Activated CD8-positive, alpha-beta memory T cell treated with anti-CD3 and anti-CD28 coated beads, Interleukin-2, amount 50 U/mL, for 1 hour (primary cell): Measurements from ENCODE around the gene BLM.

Experiments
- DNase-seq: peaks from one replicate; pipeline ENCODE4 v3.0.0-alpha.2; 2020; ENCODE audit errors: extremely low read depth

BLM gene

DNA sequence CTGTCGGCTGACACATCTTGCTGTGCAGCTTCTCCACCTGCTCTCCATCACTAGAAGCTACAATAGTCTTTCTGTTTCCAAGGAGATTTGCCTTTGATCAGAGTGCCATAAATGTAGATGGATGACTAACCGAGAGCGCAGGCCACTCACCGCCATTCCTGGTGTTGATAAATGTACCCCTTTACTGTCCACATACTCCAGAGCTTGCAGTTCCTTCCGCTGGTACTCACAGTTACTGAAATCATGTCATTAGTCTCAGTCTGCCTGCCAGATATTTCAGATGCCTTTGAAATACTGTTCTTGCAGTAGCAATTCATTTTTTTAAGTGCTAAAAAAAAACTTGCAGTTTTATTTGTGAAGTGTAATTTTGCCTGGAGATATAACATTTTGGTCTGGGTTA is 72.3 kb downstream of the BLM start:
- DNase-seq: no peak

GRCh38 chr15:90790057-90790456 is 72.9 kb downstream of the BLM start:
- no peak for DNase-seq

GRCh38 chr15:90790561-90790960 is 73.4 kb downstream of the BLM start:
- no peak for DNase-seq

GRCh38 chr15:90794538-90794937 is 77.4 kb downstream of the BLM start:
- DNase-seq: no peak

DNA sequence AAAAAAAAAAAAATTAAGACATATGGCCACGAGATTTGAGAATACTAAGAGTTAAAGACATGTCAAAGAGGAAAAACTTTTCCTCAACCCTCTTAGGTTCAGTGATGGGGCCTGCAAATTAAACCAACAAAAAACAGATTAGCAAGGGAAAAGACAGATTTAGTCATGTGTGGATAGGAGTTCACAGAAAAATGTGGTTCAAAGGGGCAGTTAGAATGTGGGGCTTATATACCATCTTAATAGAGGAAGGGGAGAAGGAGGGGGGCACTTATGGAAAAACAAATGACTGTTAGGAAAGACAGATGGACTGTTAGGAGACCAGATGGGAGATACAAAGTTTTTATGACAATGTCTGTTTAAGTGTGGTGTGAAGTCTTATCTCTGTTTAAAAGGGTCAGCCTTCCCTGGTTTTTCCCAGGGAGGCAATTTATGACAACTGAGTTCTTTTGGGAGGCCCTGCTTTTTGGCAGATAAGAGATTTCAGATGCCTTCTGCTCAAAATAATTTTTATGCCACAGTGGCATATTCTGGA is 82.6 kb downstream of the BLM start:
- no peak for DNase-seq

- no peak for DNase-seq
These were observed 84.7 kb downstream of the BLM start for GRCh38 chr15:90801803-90802202.

DNA sequence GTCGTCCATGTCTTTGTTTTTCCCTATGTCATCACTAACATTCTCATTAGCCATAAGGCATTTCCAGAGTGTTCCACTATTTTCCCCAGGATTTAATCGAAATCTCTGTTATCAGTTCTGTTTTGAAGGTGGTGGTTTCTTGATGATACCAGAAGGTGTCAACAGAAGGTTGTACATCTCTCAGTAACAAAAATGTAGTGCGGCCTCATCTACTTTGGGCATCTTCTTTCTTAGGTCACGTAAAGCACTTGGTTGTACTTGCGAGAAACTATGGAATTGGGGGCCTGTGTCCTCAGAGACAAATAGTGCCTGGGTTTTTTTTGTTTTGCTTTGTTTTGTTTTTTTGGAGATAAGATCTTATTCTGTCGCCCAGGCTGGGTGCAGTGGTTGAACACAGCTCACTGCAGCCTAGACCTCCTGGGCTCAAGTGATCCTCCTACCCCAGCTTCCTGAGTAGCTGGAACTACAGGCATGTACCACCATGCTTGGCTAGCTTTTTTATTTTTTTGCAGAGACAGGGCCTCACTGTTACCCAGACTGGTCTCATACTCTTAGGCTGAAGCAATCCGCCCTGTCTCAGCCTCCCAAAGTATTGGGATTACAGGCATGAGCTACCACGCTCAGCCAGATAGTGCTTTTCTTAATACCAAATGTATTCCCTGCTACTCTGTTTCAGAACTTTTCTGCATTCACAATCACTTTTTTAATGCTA is 90.1 kb downstream of the BLM start:
- no peak for DNase-seq

- DNase-seq: no peak
These were observed 90.6 kb downstream of the BLM start for GRCh38 chr15:90807786-90808086.

DNA sequence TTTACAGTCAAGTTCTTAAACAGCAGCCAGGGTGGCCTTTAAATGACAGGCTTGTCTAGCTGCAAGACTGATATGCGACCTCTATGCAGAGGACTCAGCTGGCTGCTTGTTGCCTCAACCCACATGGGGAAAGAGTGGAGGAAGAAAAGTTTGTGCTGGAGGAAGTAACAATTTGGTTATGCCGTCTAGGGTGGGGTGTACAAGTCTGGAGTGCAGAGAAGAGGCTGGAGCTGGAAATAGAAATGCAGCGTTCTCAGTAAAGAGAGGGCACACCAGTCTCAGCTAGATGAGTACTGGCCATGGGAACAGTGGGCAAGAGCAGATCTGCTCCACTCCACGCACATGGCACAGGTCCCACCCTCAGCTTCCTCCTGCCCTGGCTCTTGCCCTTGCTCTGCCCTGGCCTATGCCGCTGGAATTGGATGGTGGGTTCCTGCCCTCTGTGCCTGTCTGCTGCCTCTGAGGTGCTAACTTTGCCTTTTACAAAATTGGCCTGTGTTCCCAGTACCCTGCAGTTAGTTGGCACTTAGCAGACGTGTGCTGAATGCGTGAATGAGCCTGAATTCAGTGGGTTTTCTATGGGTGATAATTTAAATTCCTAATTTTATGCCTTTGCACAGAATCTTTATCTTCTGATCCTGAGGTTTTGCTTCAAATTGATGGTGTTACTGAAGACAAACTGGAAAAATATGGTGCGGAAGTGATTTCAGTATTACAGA is 91.5 kb downstream of the BLM start:
- no peak for DNase-seq

DNA sequence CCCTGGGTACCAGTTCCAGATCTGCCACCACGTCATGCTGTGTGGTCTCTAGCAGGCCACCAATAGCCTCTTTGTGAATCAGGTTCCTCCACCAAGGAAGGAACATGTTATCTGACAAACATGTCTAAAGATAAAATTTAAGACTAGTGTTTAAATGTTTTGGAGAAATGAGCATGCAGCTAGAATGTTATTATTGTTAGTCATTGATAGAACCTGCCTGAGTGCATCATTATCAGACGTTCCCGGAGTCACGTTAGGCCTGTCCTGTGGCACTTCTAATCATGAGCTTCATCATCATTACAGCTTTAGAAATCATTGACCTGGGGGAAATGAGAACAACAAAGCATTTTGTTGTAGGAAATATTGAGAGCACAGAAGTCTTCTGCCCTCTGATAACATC is 92.4 kb downstream of the BLM start:
- DNase-seq: no peak

DNA sequence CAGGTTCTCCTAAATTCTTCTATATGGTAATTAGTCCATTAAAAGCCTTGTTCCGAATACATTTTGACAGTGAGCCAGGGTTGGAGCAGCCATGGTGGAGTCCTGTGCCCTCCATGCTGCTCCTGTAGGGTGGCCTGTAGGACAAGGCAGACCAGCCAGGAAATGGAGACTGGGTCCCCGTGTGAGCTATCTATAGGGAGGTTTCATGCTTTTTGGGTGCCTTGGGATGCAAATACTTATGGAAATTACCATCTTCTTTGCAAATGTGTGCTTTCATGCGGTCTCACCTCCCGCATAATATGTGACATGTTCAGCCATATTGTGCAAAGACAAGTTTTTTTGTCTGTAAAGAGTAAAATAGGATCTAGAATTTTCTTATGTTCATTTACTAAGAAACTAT is 93.2 kb downstream of the BLM start:
- DNase-seq: no peak

GRCh38 chr15:90812171-90812957 is 95.2 kb downstream of the BLM start:
- no peak for DNase-seq

GRCh38 chr15:90812958-90813265 is 95.8 kb downstream of the BLM start:
- no peak for DNase-seq

DNA sequence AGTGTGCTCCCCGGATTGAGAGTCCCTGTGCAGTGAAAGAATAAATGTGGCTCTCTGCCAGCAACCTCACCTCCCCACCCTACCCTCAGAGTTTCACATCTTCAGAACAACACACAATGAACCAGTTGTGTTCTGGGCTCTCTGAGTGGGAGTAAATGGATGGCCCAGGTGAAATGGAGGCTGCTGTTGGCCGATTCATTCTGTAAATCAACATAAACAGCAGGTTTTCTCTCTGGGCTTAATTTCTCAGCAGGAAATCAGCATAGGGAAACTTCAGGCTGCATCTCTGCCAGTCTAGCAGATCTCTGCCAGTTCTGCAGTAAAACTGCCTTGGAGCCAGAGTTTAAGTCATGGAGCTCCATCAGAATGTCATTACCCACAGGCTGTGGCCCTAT is 96.6 kb downstream of the BLM start:
- DNase-seq: no peak

DNA sequence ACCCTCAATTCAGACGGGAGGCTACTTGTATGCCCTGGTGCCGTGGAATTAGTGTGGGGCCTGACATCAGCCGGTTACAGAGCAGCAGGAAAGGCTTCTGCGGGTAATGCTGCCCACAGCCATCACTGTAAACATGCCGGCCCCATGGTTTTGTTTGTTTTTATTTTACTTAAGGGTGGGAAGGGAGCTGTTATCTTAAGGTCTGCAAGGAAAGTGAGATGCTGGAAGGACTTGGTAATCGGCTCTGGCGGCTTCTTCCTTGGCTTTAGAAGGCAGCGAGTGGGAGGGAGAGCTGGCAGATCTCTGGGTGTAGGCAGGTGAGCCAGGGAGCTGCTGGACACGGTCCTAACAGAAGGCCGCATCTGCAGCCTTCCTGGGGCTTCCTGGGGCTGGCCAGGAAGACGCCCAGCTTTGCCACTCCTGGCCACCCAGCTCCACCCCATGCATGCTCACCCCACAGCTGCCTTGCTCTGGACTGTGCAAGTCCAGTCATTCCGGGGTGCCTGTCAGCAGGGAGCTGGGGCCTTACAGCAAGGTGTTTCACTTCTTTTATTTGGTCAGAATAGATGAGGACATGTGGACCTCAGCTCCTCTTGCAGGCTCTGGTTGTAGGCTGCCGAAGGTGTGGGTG is 97.2 kb downstream of the BLM start:
- DNase-seq: no peak

GRCh38 chr15:90816401-90817116 is 99.4 kb downstream of the BLM start:
- no peak for DNase-seq

DNA sequence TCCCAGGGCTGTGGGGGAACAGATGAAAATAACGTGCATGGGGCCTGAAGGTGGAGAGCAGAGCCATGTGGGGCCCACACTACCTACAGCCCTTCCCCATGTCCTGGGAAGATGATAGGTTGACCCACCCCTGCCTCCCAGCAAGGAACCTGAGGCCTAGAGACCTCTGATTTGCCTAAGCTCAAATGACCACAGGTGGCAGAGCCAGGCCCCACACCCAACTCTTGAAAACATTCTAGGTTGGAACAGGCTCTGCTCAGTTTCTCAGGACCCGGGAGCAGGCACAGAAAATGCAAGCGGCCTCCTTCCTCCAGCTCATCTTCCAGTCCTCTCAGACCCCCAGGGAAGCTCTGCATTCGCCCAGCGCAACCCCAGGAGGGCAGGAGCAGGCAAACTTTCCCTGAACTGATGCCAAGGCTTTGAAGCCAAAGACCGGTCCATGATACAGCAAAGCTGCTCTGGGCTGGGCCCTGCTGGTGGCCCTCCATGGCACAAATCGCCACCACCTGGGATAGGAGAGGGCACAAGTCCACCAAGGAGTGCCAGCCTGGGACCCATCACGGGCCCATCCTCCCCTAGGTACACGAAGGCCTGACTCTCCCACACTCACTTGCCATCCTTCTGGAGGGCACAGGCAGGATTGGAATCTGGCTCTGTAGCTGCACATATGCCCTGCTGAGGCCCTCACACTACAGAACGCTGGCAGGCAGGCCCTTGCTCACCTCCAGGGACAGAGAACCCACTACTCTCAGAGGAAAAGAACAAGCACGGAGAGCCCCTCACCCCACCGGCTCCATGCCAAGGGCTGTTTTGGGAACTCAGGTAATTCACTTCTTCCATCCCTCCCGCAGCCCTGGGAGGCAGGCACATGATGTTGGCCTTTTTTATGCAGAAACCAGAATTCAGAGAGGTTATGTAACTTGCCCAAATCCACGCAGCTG is 100.2 kb downstream of the BLM start:
- no peak for DNase-seq

DNA sequence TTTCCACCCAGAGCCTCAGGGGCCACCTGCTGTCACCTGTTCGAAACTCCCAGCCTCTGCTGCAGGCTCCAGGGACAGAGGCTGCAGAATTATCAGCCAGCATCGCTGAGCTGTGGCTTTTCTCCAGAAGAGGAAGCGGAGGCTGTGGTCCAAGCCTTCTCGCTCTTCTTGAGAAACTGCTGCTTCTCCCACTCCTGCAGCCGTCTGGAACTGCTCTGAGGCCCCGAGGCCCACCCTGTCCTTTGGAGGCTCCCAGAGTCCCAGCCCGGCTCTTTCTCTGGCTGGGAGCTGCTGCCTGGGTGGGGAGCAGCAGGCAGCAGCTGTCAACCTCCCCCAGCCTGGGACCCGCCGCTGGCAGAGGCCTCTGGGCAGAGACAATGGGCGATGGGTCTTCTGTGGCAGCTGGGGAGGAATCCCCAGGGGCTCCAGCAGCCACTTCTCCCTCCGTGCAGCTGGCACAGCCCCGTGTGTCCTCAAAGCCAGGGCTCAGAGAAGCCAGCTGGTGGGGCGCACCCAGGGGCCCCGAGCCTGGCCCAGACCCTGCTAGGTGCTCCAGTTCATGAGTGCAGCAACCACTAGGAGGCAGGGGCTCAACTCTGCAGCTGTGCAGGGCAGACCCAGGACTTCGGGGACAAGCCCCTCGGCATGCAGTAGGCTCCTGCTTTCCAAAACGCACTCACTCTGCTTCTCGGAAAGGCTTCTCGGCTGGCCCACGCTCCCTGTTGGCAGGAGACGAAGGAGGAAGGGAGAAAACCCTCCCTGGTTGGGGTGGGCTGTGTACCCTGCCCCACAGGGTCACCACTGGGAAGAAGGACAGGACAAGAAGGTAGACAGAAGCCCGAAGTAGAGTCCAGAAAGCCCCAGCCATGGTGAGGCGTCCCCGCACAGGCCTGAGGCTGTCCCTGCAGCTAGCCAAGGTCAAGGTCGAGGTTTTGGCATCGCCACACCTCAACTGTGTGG is 101.4 kb downstream of the BLM start:
- DNase-seq: no peak

- no peak for DNase-seq
These were observed 102.2 kb downstream of the BLM start for GRCh38 chr15:90819390-90819789.

- DNase-seq: no peak
These were observed 102.7 kb downstream of the BLM start for GRCh38 chr15:90819850-90820249.
